ENCODE measurements around the gene XPC. TPM values are rescaled to one million over a fixed set of nuclear protein-coding genes. Genes with fewer than 3 reads are reported as not detected.

XPC gene
- total and polyA plus RNA-seq, 2 of the 8 experiments (the other 6 are each of a cell fraction or from before 2014, with no cell fraction given), result 8.8 to 27.3 TPM

DNA sequence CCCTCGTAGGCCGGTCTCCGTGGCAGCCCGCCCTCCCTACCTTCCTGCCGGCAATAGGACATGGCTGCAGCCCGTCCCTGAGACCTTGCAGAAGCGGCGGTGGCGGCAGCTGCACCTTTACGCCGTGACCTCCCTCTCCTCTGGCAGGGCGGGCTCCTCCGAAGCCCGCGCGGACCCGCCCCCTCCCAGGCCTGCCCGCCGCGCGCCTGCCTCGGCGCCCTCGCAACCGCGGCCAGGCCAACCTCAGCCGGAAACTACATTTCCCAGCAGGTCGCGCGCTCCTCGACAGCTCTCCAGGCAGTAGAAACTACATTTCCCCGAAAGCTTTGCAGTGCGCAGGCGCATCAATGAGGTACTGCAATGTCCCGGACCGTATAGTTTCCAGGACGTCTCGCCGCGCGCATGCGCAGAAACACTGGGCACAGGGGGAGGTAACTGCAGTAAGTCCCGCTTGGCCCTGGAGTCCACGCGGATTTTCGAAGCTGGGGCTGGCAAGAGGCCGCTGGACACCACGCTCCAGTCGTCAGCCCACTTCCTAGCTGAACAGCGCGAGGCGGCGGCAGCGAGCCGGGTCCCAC is 53.7 kb downstream of the XPC start, which contains the start of the genes CHCHD4 and TMEM43 (continued):
- no peak for TF ChIP-seq SAP30 (IDR thresholded peaks at IDR 0.05; ENCODE audit: insufficient read depth, insufficient replicate concordance, low read length)
- peak; percentile 99 for TF ChIP-seq NRF1 (IDR thresholded peaks at IDR 0.05; ENCODE audit: low read depth, low read length)
- TF ChIP-seq CEBPB (IDR thresholded peaks at IDR 0.05; ENCODE audit: low read depth, low read length), result no peak
- no peak for TF ChIP-seq BCL11A (IDR thresholded peaks at IDR 0.05; ENCODE audit: low read depth in 2 of 2, low read length in 2 of 2)
- no peak for TF ChIP-seq RAD21 (IDR thresholded peaks at IDR 0.05 in 1 of 2, conservative IDR thresholded peaks at IDR 0.05 in 1 of 2; ENCODE audit: low read depth in 2 of 2, low read length in 2 of 2)
- no peak for TF ChIP-seq SP2 (IDR thresholded peaks at IDR 0.05; ENCODE audit: low read length)
- TF ChIP-seq MAFK (IDR thresholded peaks at IDR 0.05; ENCODE audit: low read depth, low read length), result no peak
- TF ChIP-seq EGR1 (IDR thresholded peaks at IDR 0.05; ENCODE audit: borderline replicate concordance, low read depth, low read length), result peak; percentile 42; the same call in 1 of the 2 replicates
- peak; percentile 45 for TF ChIP-seq ASH2L (IDR thresholded peaks at IDR 0.05; ENCODE audit: low read length)
- TF ChIP-seq CREB1 (IDR thresholded peaks at IDR 0.05), result peak; percentile 74
- TF ChIP-seq KDM1A (IDR thresholded peaks at IDR 0.05; ENCODE audit: borderline replicate concordance, low read length), result no peak
- TF ChIP-seq JUN (IDR thresholded peaks at IDR 0.05; ENCODE audit: low read depth, low read length), result no peak
- TF ChIP-seq ZNF274 (IDR thresholded peaks at IDR 0.05; ENCODE audit: borderline replicate concordance, extremely low read depth, low read length), result no peak
- peak; percentile 14 for TF ChIP-seq NANOG (IDR thresholded peaks at IDR 0.05; ENCODE audit: insufficient read depth, low read depth, low read length, poor library complexity, severe bottlenecking)
- TF ChIP-seq FOSL1 (IDR thresholded peaks at IDR 0.05; ENCODE audit: insufficient read depth, low read depth, low read length), result no peak
- TF ChIP-seq PHF8 (conservative IDR thresholded peaks at IDR 0.05; ENCODE audit: low read depth, low read length), result peak; percentile 44; the same call in 1 of the 2 replicates
- TF ChIP-seq, protein P1, sequence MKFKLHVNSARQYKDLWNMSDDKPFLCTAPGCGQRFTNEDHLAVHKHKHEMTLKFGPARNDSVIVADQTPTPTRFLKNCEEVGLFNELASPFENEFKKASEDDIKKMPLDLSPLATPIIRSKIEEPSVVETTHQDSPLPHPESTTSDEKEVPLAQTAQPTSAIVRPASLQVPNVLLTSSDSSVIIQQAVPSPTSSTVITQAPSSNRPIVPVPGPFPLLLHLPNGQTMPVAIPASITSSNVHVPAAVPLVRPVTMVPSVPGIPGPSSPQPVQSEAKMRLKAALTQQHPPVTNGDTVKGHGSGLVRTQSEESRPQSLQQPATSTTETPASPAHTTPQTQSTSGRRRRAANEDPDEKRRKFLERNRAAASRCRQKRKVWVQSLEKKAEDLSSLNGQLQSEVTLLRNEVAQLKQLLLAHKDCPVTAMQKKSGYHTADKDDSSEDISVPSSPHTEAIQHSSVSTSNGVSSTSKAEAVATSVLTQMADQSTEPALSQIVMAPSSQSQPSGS (IDR thresholded peaks at IDR 0.05; ENCODE audit: low read length), result no peak
- no peak for TF ChIP-seq HDAC2 (IDR thresholded peaks at IDR 0.05; ENCODE audit: borderline replicate concordance in 1 of 2, low read depth in 2 of 2, low read length in 2 of 2)
- TF ChIP-seq TAF1 (IDR thresholded peaks at IDR 0.05; ENCODE audit: low read depth, low read length), result peak; percentile 76; the same call in 1 of the 2 replicates
- TF ChIP-seq HDAC6 (IDR thresholded peaks at IDR 0.05; ENCODE audit: low read depth, low read length), result no peak
- TF ChIP-seq JUND (IDR thresholded peaks at IDR 0.05; ENCODE audit: low read length), result no peak

Data from H1 (cell line).